HEK293 (cell line): Measurements from ENCODE around the gene TCF15.

ENCODE experiments used
- CTCF ChIA-PET: fragments of 350-600 bp; formaldehyde crosslinking; extraction: SDS; loops from one replicate; lab custom pipeline; 2021; ENCODE audit warnings: antibody characterized with exemption; lab: Yijun Ruan, JAX
- POLR2A ChIA-PET: fragments of 300-600 bp; formaldehyde crosslinking; extraction: SDS; loops from one replicate; lab custom pipeline; 2020; ENCODE audit warnings: antibody characterized with exemption, inconsistent platforms; lab: Yijun Ruan, JAX
- H3K27ac ChIP-seq: fragments of 200-500 bp; sonication (Bioruptor generic); 2 replicates; pipeline ENCODE4 v1.5.1; 2014; ENCODE audit warnings: low read depth, low read length, control low read depth, inconsistent platforms; ENCODE audit errors: extremely low read depth
- H3K36me3 ChIP-seq, 2 experiments: fragments of 200-500 bp in 1 of 2; sonication (Bioruptor generic) in 1 of 2; 1 replicate in 1 of 2; 2 replicates in 1 of 2; pipeline ENCODE4 v1.5.1; 2014 to 2017; ENCODE audit warnings: inconsistent platforms in 2 of 2, low read length in 2 of 2; ENCODE audit not compliant: control insufficient read depth in 2 of 2, insufficient read depth in 1 of 2
- H3K4me1 ChIP-seq: fragments of 200-500 bp; sonication (Bioruptor generic); 2 replicates; pipeline ENCODE4 v1.5.1; 2014; ENCODE audit warnings: mild to moderate bottlenecking, low read length, inconsistent platforms; ENCODE audit not compliant: control insufficient read depth, insufficient read depth
- H3K4me3 ChIP-seq: 2 replicates; pipeline ENCODE4 v1.5.1; 2011; ENCODE audit warnings: low read depth, mild to moderate bottlenecking, control low read depth, low read length, moderate library complexity
- H3K9me3 ChIP-seq: fragments of 200-500 bp; sonication (Bioruptor generic); 2 replicates; pipeline ENCODE4 v1.5.1; 2014; ENCODE audit warnings: low read depth, low read length, inconsistent platforms; ENCODE audit not compliant: control insufficient read depth, insufficient read depth
- ELK4 ChIP-seq: IDR thresholded peaks from 2 replicates; pipeline ENCODE4 v1.6.1; 2011; ENCODE audit warnings: mild to moderate bottlenecking, low read depth, low read length, borderline replicate concordance
- FEZF1 ChIP-seq: fragments of 450-650 bp; formaldehyde crosslinking; IDR thresholded peaks from 2 replicates; pipeline ENCODE4 v1.5.1; 2016; ENCODE audit warnings: missing biosample characterization, missing genetic modification characterization
- GLIS1 ChIP-seq: fragments of 450-650 bp; formaldehyde crosslinking; IDR thresholded peaks from 2 replicates; pipeline ENCODE4 v1.5.1; 2016; ENCODE audit warnings: missing biosample characterization, missing genetic modification characterization
- KLF10 ChIP-seq: fragments of 450-650 bp; IDR thresholded peaks from 2 replicates; pipeline ENCODE4 v1.5.1; 2018; ENCODE audit warnings: missing biosample characterization, mild to moderate bottlenecking, missing genetic modification characterization
- PRDM6 ChIP-seq: fragments of 450-650 bp; formaldehyde crosslinking; IDR thresholded peaks from 2 replicates; pipeline ENCODE4 v1.5.1; 2017; ENCODE audit warnings: missing biosample characterization, missing genetic modification characterization
- SETDB1 ChIP-seq: IDR thresholded peaks from one replicate; pipeline ENCODE4 v1.6.1; 2017; ENCODE audit warnings: mild to moderate bottlenecking, low read length, moderate library complexity, mixed read lengths; ENCODE audit not compliant: insufficient read length
- TRIM28 ChIP-seq: IDR thresholded peaks from 2 replicates; pipeline ENCODE4 v1.6.1; 2011; ENCODE audit warnings: low read length, control low read depth, borderline replicate concordance
- TSHZ1 ChIP-seq: fragments of 450-650 bp; formaldehyde crosslinking; IDR thresholded peaks from 2 replicates; pipeline ENCODE4 v1.5.1; 2016; ENCODE audit warnings: missing biosample characterization, missing genetic modification characterization, borderline replicate concordance
- ZBTB8A ChIP-seq: fragments of 450-650 bp; formaldehyde crosslinking; IDR thresholded peaks from 2 replicates; pipeline ENCODE4 v1.5.1; 2016; ENCODE audit warnings: missing biosample characterization, missing genetic modification characterization
- ZNF214 ChIP-seq: fragments of 450-650 bp; formaldehyde crosslinking; IDR thresholded peaks from 2 replicates; pipeline ENCODE4 v1.5.1; 2017; ENCODE audit warnings: missing biosample characterization, mild to moderate bottlenecking, missing genetic modification characterization, borderline replicate concordance
- ZNF248 ChIP-seq: fragments of 450-650 bp; formaldehyde crosslinking; IDR thresholded peaks from 2 replicates; pipeline ENCODE4 v1.5.1; 2017; ENCODE audit warnings: missing biosample characterization, missing genetic modification characterization
- TF ChIP-seq, protein P1 (sequence below): fragments of 450-650 bp; formaldehyde crosslinking; IDR thresholded peaks from 2 replicates; pipeline ENCODE4 v1.5.1; 2016; ENCODE audit warnings: missing biosample characterization, missing genetic modification characterization, low read depth
- TF ChIP-seq, protein P2 (sequence below): fragments of 450-650 bp; formaldehyde crosslinking; IDR thresholded peaks from 2 replicates; pipeline ENCODE4 v1.5.1; 2016; ENCODE audit warnings: missing biosample characterization, missing genetic modification characterization
- TF ChIP-seq, protein P3 (sequence below): fragments of 450-650 bp; formaldehyde crosslinking; IDR thresholded peaks from 2 replicates; pipeline ENCODE4 v1.5.1; 2016; ENCODE audit warnings: missing biosample characterization, missing genetic modification characterization, borderline replicate concordance

The TCF15 gene

GRCh38 chr20:577167-577791 is 32.8 kb downstream of the TCF15 start (continued):
- TF ChIP-seq, protein P1, sequence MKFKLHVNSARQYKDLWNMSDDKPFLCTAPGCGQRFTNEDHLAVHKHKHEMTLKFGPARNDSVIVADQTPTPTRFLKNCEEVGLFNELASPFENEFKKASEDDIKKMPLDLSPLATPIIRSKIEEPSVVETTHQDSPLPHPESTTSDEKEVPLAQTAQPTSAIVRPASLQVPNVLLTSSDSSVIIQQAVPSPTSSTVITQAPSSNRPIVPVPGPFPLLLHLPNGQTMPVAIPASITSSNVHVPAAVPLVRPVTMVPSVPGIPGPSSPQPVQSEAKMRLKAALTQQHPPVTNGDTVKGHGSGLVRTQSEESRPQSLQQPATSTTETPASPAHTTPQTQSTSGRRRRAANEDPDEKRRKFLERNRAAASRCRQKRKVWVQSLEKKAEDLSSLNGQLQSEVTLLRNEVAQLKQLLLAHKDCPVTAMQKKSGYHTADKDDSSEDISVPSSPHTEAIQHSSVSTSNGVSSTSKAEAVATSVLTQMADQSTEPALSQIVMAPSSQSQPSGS, result peak; percentile 67
- TF ChIP-seq PRDM6 (tag by site-specific recombination) (no peak), FEZF1 (tag by site-specific recombination) (no peak)

- Histone ChIP-seq H3K9me3 (no peaks in the 10 kb centered on the region), H3K27ac (no peak overlapping the region), H3K4me1 (no peaks in the 10 kb centered on the region)
- ChIA-PET CTCF (interaction anchor here (0.7 to 4.2 kb wide), 6 partner anchors 8 to 163 kb away, joined by 3 to 21 read pairs (median 4); no protein-coding TSS in a partner anchor), POLR2A (no interaction called here)
- TF ChIP-seq, protein P2, sequence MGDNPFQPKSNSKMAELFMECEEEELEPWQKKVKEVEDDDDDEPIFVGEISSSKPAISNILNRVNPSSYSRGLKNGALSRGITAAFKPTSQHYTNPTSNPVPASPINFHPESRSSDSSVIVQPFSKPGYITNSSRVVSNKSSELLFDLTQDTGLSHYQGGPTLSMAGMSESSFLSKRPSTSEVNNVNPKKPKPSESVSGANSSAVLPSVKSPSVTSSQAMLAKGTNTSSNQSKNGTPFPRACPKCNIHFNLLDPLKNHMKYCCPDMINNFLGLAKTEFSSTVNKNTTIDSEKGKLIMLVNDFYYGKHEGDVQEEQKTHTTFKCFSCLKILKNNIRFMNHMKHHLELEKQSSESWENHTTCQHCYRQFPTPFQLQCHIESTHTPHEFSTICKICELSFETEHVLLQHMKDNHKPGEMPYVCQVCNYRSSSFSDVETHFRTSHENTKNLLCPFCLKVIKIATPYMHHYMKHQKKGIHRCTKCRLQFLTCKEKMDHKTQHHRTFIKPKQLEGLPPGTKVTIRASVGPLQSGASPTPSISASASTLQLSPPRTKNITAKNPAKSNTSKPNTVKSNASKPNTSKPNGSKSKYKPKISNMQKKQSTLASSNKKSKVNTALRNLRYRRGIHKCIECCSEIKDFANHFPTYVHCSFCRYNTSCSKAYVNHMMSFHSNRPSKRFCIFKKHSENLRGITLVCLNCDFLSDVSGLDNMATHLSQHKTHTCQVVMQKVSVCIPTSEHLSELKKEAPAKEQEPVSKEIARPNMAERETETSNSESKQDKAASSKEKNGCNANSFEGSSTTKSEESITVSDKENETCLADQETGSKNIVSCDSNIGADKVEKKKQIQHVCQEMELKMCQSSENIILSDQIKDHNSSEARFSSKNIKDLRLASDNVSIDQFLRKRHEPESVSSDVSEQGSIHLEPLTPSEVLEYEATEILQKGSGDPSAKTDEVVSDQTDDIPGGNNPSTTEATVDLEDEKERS (tag by site-specific recombination), result no peak
- no peak for TF ChIP-seq ELK4
- TF ChIP-seq ZNF248 (tag by site-specific recombination), result no peak
- no peak for TF ChIP-seq SETDB1
- no peak for TF ChIP-seq TSHZ1 (tag by site-specific recombination)
- TF ChIP-seq, all 188 proteins: peak for 0
- H3K36me3 ChIP-seq, result no peaks in the 10 kb centered on the region
- H3K4me3 ChIP-seq, result no peak overlapping the region
These were observed 34.0 kb downstream of the TCF15 start for GRCh38 chr20:576156-576555.

- Histone ChIP-seq H3K9me3 (no peaks in the 10 kb centered on the region), H3K4me1 (no peaks in the 10 kb centered on the region), H3K4me3 (no peak overlapping the region), H3K27ac (no peak overlapping the region), H3K36me3 (no peaks in the 10 kb centered on the region)
- ChIA-PET POLR2A (no interaction called here), CTCF (interaction anchor here (0.6 to 4.2 kb wide), 5 partner anchors 13 to 164 kb away, joined by 3 to 21 read pairs (median 5); no protein-coding TSS in a partner anchor)
- TF ChIP-seq ZNF214, result no peak
- TF ChIP-seq KLF10 (tag by site-specific recombination), result no peak
- TF ChIP-seq, protein P3, sequence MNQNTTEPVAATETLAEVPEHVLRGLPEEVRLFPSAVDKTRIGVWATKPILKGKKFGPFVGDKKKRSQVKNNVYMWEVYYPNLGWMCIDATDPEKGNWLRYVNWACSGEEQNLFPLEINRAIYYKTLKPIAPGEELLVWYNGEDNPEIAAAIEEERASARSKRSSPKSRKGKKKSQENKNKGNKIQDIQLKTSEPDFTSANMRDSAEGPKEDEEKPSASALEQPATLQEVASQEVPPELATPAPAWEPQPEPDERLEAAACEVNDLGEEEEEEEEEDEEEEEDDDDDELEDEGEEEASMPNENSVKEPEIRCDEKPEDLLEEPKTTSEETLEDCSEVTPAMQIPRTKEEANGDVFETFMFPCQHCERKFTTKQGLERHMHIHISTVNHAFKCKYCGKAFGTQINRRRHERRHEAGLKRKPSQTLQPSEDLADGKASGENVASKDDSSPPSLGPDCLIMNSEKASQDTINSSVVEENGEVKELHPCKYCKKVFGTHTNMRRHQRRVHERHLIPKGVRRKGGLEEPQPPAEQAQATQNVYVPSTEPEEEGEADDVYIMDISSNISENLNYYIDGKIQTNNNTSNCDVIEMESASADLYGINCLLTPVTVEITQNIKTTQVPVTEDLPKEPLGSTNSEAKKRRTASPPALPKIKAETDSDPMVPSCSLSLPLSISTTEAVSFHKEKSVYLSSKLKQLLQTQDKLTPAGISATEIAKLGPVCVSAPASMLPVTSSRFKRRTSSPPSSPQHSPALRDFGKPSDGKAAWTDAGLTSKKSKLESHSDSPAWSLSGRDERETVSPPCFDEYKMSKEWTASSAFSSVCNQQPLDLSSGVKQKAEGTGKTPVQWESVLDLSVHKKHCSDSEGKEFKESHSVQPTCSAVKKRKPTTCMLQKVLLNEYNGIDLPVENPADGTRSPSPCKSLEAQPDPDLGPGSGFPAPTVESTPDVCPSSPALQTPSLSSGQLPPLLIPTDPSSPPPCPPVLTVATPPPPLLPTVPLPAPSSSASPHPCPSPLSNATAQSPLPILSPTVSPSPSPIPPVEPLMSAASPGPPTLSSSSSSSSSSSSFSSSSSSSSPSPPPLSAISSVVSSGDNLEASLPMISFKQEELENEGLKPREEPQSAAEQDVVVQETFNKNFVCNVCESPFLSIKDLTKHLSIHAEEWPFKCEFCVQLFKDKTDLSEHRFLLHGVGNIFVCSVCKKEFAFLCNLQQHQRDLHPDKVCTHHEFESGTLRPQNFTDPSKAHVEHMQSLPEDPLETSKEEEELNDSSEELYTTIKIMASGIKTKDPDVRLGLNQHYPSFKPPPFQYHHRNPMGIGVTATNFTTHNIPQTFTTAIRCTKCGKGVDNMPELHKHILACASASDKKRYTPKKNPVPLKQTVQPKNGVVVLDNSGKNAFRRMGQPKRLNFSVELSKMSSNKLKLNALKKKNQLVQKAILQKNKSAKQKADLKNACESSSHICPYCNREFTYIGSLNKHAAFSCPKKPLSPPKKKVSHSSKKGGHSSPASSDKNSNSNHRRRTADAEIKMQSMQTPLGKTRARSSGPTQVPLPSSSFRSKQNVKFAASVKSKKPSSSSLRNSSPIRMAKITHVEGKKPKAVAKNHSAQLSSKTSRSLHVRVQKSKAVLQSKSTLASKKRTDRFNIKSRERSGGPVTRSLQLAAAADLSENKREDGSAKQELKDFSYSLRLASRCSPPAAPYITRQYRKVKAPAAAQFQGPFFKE, result no peak
- no peak for TF ChIP-seq GLIS1 (tag by site-specific recombination)
- TF ChIP-seq ZBTB8A (tag by site-specific recombination), result no peak
- TF ChIP-seq TRIM28, result no peak
These were observed 34.9 kb downstream of the TCF15 start for GRCh38 chr20:575230-575629.
